HFFc6 (cell line): ENCODE data around the gene RCC2. TPM values are rescaled to one million over a fixed set of nuclear protein-coding genes. Genes with fewer than 3 reads are reported as not detected.

Experiments
- DNase-seq: peaks from one replicate; pipeline ENCODE4 v3.0.0-alpha.2; 2018
- H3K27ac Mint-ChIP-seq: 2 replicates; pipeline ENCODE4 v1.8.0; 2020; ENCODE audit warnings: mild to moderate bottlenecking, mixed read lengths
- H3K27me3 Mint-ChIP-seq: 2 replicates; pipeline ENCODE4 v1.8.0; 2021; ENCODE audit warnings: mild to moderate bottlenecking, moderate library complexity, mixed read lengths; ENCODE audit not compliant: insufficient read depth
- H3K36me3 Mint-ChIP-seq: 2 replicates; pipeline ENCODE4 v1.8.0; 2021; ENCODE audit warnings: low read depth, mixed read lengths
- H3K4me1 Mint-ChIP-seq: 2 replicates; pipeline ENCODE4 v1.8.0; 2020; ENCODE audit warnings: low read depth, mixed read lengths
- H3K4me3 Mint-ChIP-seq: 2 replicates; pipeline ENCODE4 v1.8.0; 2020; ENCODE audit warnings: mild to moderate bottlenecking, moderate library complexity, mixed read lengths
- H3K9me3 Mint-ChIP-seq: 2 replicates; pipeline ENCODE4 v1.8.0; 2020; ENCODE audit warnings: mild to moderate bottlenecking, mixed read lengths
- total RNA-seq, 6 experiments: library from RNA; stranded (reverse); fragmentation: NEBNext Ultra II Directional; extraction: Animal tissue kit (Norgen Biotek cat#: 25700); gene quantifications; 2 replicates in 1 of 6; 3 replicates in 5 of 6; pipeline ENCODE4 v1.2.3, GENCODE V29; 2021
- TF ChIP-seq, protein P1 (sequence below): fragments of 200-600 bp; sonication (generic); IDR thresholded peaks from 2 replicates; pipeline ENCODE4 v1.5.0; 2021; ENCODE audit warnings: antibody characterized with exemption, mild to moderate bottlenecking

Gene RCC2
- total RNA-seq, 6 experiments from 2014 or later: 36.0 to 43.8 (median 38.0) TPM

DNA sequence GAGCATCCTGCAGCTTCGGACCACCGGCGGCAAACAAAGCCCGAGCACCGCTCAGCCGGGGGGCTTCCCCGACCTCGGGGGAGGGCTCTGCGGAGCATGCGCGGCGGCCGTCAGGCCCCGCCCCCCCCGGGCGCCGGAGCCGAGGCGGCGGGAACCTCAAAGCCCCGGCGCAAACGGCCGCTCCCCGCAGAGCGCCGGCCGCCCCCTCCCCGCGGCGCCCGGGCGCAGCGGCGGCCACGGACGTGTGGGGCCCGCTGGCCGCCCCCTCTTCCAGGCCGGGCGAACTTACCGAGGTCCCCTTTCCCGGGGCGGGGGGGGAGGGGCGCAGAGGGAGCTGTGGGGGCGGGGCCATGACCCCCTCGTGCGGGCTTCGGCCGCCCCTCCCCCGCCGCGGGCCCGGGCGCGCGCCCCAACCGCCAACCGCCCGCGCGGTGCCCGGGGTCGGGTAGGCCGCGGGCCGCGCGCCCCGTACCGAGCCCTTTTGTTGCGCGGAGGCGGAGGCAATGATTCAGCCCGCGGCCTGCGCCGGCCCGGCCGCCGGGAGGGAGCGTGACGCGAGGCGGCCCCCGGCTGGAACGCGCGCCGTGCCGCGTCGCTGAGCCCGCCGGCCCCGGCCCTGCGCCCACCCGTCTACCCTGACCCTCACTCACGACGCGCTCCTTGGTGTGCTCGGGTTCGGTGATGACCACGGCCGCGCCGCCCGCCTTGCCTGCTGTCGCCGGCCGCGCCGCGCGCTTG lies 1.7 kb downstream of the RCC2 start:
- Mint-ChIP-seq H3K27me3 (no peaks in the 10 kb centered on the region), H3K4me3 (peak overlapping the region; percentile 89), H3K9me3 (no peaks in the 10 kb centered on the region), H3K27ac (no peak overlapping the region), H3K36me3 (0 out of 2 replicates have a peak, but pooled peaks cover 4% of the 10 kb centered on the region), H3K4me1 (peaks cover 38% of the 10 kb centered on the region)
- no peak for DNase-seq
- TF ChIP-seq, protein P1, sequence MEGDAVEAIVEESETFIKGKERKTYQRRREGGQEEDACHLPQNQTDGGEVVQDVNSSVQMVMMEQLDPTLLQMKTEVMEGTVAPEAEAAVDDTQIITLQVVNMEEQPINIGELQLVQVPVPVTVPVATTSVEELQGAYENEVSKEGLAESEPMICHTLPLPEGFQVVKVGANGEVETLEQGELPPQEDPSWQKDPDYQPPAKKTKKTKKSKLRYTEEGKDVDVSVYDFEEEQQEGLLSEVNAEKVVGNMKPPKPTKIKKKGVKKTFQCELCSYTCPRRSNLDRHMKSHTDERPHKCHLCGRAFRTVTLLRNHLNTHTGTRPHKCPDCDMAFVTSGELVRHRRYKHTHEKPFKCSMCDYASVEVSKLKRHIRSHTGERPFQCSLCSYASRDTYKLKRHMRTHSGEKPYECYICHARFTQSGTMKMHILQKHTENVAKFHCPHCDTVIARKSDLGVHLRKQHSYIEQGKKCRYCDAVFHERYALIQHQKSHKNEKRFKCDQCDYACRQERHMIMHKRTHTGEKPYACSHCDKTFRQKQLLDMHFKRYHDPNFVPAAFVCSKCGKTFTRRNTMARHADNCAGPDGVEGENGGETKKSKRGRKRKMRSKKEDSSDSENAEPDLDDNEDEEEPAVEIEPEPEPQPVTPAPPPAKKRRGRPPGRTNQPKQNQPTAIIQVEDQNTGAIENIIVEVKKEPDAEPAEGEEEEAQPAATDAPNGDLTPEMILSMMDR: no peak

DNA sequence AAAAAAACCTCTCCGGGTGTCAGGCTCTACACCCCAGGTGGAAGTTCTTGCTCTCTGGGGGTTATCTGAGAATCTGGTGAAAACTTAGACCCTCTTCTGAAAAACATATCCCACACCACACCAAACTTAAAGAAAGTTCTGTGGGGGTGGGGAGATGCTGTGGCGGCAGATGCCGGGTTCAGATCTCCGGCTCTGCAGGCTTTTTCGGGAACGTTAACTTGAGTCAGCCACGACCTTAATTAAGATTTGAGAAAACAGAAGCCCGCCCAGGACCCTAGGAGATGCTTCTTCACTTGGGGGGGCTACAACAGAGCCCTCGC lies 2.3 kb downstream of the RCC2 start:
- no peaks in the 10 kb centered on the region for H3K27me3 Mint-ChIP-seq
- H3K27ac Mint-ChIP-seq: peak overlapping the region; percentile 59
- H3K36me3 Mint-ChIP-seq: 0 out of 2 replicates have a peak, but pooled peaks cover 4% of the 10 kb centered on the region
- no peaks in the 10 kb centered on the region for H3K9me3 Mint-ChIP-seq
- H3K4me1 Mint-ChIP-seq: peaks cover 37% of the 10 kb centered on the region
- no peak for DNase-seq
- TF ChIP-seq, protein P1: no peak
- H3K4me3 Mint-ChIP-seq: peak overlapping the region; percentile 89

DNA sequence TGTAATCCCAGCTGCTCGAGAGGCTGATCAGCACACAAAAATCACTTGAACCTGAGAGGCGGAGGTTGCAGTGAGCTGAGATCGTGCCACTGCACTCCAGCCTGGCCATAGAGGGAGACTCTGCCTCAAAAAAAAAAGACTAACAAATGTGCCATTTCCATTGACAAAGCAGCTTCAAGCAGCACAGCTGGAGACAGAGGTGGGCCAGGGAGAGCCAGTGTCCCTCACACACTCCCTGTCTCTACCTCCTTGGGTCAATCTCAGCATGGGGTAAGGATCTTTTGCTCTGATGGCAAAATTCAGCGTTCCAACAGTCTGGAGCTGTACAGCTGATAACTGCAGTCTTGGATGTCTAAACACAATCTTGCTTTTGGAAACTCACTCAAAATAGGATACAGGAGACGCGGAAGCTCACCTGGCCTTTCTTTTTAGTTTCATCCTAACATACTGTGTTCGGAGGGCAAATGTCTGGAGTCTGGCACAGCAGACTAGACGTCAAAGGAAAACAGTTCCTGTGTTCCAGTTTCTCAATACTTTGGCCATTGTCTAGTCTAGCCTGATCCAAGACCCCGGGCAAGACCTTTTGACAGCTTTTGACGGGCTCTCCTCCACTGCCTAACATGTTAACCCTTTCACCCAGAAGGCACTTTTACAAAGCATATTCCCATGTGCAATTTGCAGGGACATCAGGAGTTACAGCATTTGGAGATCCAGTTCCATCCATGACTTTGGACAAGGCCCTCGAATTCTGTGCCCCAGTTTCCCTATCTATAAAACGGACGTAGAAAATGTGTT lies 2.9 kb downstream of the RCC2 start:
- DNase-seq: no peak
- 0 out of 2 replicates have a peak, but pooled peaks cover 4% of the 10 kb centered on the region for H3K36me3 Mint-ChIP-seq
- H3K9me3 Mint-ChIP-seq: no peaks in the 10 kb centered on the region
- peak overlapping the region; percentile 59 for H3K27ac Mint-ChIP-seq
- peak overlapping the region; percentile 89 for H3K4me3 Mint-ChIP-seq
- TF ChIP-seq, protein P1: no peak
- no peaks in the 10 kb centered on the region for H3K27me3 Mint-ChIP-seq
- peaks cover 33% of the 10 kb centered on the region for H3K4me1 Mint-ChIP-seq

DNA sequence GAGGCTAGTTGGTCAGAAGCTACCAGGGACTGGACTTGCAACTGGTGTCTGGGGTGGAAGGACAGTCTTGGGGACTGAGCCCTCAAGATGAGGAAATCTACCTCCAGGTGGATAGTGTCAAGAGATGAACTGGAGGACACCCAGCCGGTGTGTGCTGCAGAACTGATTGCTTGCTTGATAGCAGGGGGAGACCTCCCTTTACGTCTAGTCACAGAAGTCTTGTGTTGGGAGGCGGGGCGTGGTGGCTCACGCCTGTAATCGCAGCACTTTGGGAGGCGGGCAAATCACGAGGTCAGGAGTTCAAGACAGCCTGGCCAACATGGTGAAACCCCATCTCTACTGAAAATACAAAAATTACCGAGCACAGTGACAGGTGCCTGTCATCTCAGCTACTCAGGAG lies 4.9 kb downstream of the RCC2 start:
- H3K9me3 Mint-ChIP-seq: no peaks in the 10 kb centered on the region
- TF ChIP-seq, protein P1: no peak
- peaks cover 15% of the 10 kb centered on the region for H3K4me1 Mint-ChIP-seq
- H3K36me3 Mint-ChIP-seq: 0 out of 2 replicates have a peak, but pooled peaks cover 4% of the 10 kb centered on the region
- no peak overlapping the region for H3K4me3 Mint-ChIP-seq
- H3K27me3 Mint-ChIP-seq: no peaks in the 10 kb centered on the region
- H3K27ac Mint-ChIP-seq: no peak overlapping the region
- DNase-seq: no peak

DNA sequence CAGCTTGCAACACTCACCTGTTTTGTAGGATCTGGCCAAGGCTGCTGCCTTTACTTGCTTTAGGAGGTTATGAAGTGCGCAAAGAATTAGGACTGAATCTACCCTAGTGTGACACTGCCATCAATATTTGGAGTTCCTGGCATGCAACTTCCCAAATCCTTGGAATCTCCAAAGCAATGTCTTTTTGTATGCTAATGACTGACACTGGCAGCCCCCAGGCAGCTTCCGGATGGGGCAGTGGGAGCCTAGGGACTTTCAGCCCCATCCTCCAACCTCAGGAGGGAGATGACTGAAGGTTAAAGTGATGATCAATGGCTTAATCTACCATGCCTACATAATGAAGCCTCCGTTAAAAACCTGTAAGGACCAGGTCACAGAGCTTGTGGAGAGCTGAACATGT lies 5.5 kb downstream of the RCC2 start:
- Mint-ChIP-seq H3K9me3 (no peaks in the 10 kb centered on the region), H3K36me3 (0 out of 2 replicates have a peak, but pooled peaks cover 4% of the 10 kb centered on the region), H3K4me1 (peaks cover 21% of the 10 kb centered on the region), H3K27ac (no peak overlapping the region), H3K27me3 (no peaks in the 10 kb centered on the region), H3K4me3 (no peak overlapping the region)
- DNase-seq: no peak
- TF ChIP-seq, protein P1: no peak
